Keratinocyte (primary cell): Measurements from ENCODE around the gene SSNA1. TPM values are rescaled to one million over a fixed set of nuclear protein-coding genes. Genes with fewer than 3 reads are reported as not detected.

Source experiments
- DNase-seq: peaks from one replicate; pipeline ENCODE4 v3.0.0-alpha.2; 2011; ENCODE audit warnings: low read depth, missing footprints, low spot score
- FAIRE-seq: peaks from 2 replicates; lab custom pipeline; 2011; peaks lifted over from hg19 to GRCh38; lab: Jason Lieb, UNC
- H2AFZ ChIP-seq: 2 replicates; pipeline ENCODE4 v1.6.0; 2012; ENCODE audit warnings: low read length, control low read depth, inconsistent platforms; ENCODE audit not compliant: control insufficient read depth
- H3K27ac ChIP-seq: 2 replicates; pipeline ENCODE4 v1.5.1; 2011; ENCODE audit warnings: low read length; ENCODE audit not compliant: control insufficient read depth, insufficient read depth
- H3K27me3 ChIP-seq: 3 replicates; pipeline ENCODE4 v1.6.0; 2011; ENCODE audit warnings: low read length; ENCODE audit not compliant: control insufficient read depth, insufficient read depth; ENCODE audit errors: extremely low read depth
- H3K36me3 ChIP-seq, 2 experiments: 2 replicates in 1 of 2; 3 replicates in 1 of 2; pipeline ENCODE4 v1.5.1; 2011; ENCODE audit warnings: low read length in 2 of 2, mild to moderate bottlenecking in 1 of 2; ENCODE audit not compliant: control insufficient read depth in 2 of 2, insufficient read depth in 2 of 2; ENCODE audit errors: extremely low read depth in 1 of 2
- H3K4me1 ChIP-seq: 3 replicates; pipeline ENCODE4 v1.5.1; 2011; ENCODE audit warnings: low read length; ENCODE audit not compliant: control insufficient read depth, insufficient read depth; ENCODE audit errors: extremely low read depth
- H3K4me2 ChIP-seq: 3 replicates; pipeline ENCODE4 v1.6.0; 2011; ENCODE audit warnings: low read depth, low read length; ENCODE audit not compliant: control insufficient read depth, insufficient read depth; ENCODE audit errors: extremely low read depth
- H3K4me3 ChIP-seq, 3 experiments: fragments of 200-600 bp in 1 of 3; sonication (generic) in 1 of 3; 2 replicates in 2 of 3; 3 replicates in 1 of 3; pipeline ENCODE4 v1.5.1; 2011 to 2016; ENCODE audit warnings: low read length in 3 of 3, mild to moderate bottlenecking in 3 of 3, control low read depth in 2 of 3, inconsistent platforms in 1 of 3, low read depth in 1 of 3, mixed read lengths in 1 of 3, mixed run types in 1 of 3, moderate library complexity in 1 of 3; ENCODE audit not compliant: control insufficient read depth in 2 of 3, insufficient read depth in 2 of 3; ENCODE audit errors: extremely low read depth in 1 of 3
- H3K79me2 ChIP-seq: 2 replicates; pipeline ENCODE4 v1.6.0; 2012; ENCODE audit warnings: low read length; ENCODE audit not compliant: control insufficient read depth, insufficient read depth
- H3K9ac ChIP-seq: 3 replicates; pipeline ENCODE4 v1.6.0; 2011; ENCODE audit warnings: low read length; ENCODE audit not compliant: control insufficient read depth, insufficient read depth; ENCODE audit errors: extremely low read depth
- H3K9me1 ChIP-seq: 3 replicates; pipeline ENCODE4 v1.6.0; 2011; ENCODE audit warnings: low read length; ENCODE audit not compliant: control insufficient read depth, insufficient read depth; ENCODE audit errors: extremely low read depth
- H3K9me3 ChIP-seq: 2 replicates; pipeline ENCODE4 v1.5.1; 2012; ENCODE audit warnings: low read depth, low read length; ENCODE audit not compliant: control insufficient read depth
- H4K20me1 ChIP-seq: 3 replicates; pipeline ENCODE4 v1.6.0; 2011; ENCODE audit warnings: low read length; ENCODE audit not compliant: control insufficient read depth, insufficient read depth; ENCODE audit errors: extremely low read depth
- EZH2 ChIP-seq: IDR thresholded peaks from one replicate; pipeline ENCODE4 v1.6.1; 2012; ENCODE audit warnings: inconsistent platforms, mild to moderate bottlenecking, low read length, moderate library complexity
- dilution Hi-C: fragments of 300-500 bp; cut with MboI; formaldehyde crosslinking; loops from one replicate; pipeline ENCODE4 v1.7.0; 2020; ENCODE audit warnings: low sequenced_read_pairs; ENCODE audit not compliant: extremely low pct_ligation_motif_present
- polyA plus RNA-seq, 5 experiments: library from polyadenylated mRNA; depleted of rRNA in 3 of 5; stranded (reverse) in 3 of 5; stranded (forward) in 1 of 5; unstranded in 1 of 5; fragments of >200 nt; gene quantifications; 1 replicate in 1 of 5; 2 replicates in 3 of 5; 3 replicates in 1 of 5; pipeline versions ENCODE4 v1.2.1 to v1.2.3, GENCODE V29; 2011 to 2012; ENCODE audit warnings: missing spikeins in 2 of 5, low read depth in 1 of 5, low replicate concordance in 1 of 5
- TF ChIP-seq, protein P1 (sequence below), 3 experiments: IDR thresholded peaks in 1 of 3; conservative IDR thresholded peaks in 1 of 3; optimal IDR thresholded peaks in 1 of 3; 2 replicates in 2 of 3; 3 replicates in 1 of 3; pipeline versions ENCODE3 to v1.5.1; 2011; ENCODE audit warnings: low read length in 3 of 3, mild to moderate bottlenecking in 3 of 3, moderate library complexity in 2 of 3, control low read depth in 1 of 3, inconsistent platforms in 1 of 3; ENCODE audit not compliant: insufficient read depth in 2 of 3; ENCODE audit errors: extremely low read depth in 1 of 3

The SSNA1 gene
- polyA plus RNA-seq, 1 donor (not counting 4 experiments of a cell fraction or from before 2014, with no cell fraction given) = 45.3 TPM

DNA sequence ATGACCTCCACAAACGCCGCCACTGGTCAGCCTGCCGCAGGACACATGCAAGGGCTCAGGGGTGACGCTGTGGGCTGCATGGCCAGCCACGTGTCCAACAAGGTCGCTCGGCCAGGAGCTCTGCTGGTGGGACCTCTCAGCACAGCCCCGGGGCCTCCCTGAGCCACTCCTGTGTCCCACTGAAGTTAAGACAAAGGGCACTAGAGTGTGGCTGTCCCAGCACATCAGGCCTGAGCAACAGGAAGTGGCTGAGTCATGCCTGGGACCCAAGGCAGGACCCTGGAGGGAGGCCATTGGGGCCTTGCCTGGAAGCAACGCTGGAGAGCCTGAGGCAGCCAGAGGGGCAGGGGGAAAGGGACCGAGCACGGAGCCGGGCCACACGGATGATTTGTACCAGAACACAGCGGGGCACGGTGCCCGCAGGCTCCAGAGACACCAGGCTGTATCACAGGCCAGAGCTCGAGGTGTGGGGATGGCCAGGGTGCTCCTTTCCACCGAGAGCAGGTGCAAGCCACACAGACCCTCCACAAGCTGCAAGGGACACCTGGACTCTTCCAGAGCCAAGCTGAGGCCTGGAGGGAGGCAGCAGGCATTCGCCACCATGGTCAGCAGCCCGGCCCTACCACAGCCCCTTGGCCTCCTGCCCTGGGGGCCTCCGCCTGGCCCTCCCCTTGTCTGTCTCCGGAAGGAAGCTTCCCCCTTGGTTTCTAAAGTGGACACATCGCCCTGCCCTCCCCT, 10.1 kb upstream of the SSNA1 start:
- no peaks in the 10 kb centered on the region for H3K9me1 ChIP-seq
- no peaks in the 10 kb centered on the region for H3K9me3 ChIP-seq
- no peak overlapping the region for H3K4me3 ChIP-seq
- H3K4me2 ChIP-seq = no peak overlapping the region
- H3K79me2 ChIP-seq = no peaks in the 10 kb centered on the region
- peaks cover 22% of the 10 kb centered on the region for H3K27me3 ChIP-seq
- FAIRE-seq (no peak), DNase-seq (no peak)
- TF ChIP-seq, protein P1, sequence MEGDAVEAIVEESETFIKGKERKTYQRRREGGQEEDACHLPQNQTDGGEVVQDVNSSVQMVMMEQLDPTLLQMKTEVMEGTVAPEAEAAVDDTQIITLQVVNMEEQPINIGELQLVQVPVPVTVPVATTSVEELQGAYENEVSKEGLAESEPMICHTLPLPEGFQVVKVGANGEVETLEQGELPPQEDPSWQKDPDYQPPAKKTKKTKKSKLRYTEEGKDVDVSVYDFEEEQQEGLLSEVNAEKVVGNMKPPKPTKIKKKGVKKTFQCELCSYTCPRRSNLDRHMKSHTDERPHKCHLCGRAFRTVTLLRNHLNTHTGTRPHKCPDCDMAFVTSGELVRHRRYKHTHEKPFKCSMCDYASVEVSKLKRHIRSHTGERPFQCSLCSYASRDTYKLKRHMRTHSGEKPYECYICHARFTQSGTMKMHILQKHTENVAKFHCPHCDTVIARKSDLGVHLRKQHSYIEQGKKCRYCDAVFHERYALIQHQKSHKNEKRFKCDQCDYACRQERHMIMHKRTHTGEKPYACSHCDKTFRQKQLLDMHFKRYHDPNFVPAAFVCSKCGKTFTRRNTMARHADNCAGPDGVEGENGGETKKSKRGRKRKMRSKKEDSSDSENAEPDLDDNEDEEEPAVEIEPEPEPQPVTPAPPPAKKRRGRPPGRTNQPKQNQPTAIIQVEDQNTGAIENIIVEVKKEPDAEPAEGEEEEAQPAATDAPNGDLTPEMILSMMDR (optimal IDR thresholded peaks at IDR 0.05 in 1 of 3, IDR thresholded peaks at IDR 0.05 in 1 of 3, conservative IDR thresholded peaks at IDR 0.05 in 1 of 3; ENCODE audit: extremely low read depth in 1 of 3, insufficient read depth in 2 of 3, low read length in 3 of 3) = no peak
- TF ChIP-seq EZH2 = no peak
- H3K27ac ChIP-seq = no peak overlapping the region
- H2AFZ ChIP-seq = no peak overlapping the region
- dilution Hi-C loops = no loop called here
- no peak overlapping the region for H3K9ac ChIP-seq
- H3K4me1 ChIP-seq = no peaks in the 10 kb centered on the region
- H4K20me1 ChIP-seq = peaks cover 9% of the 10 kb centered on the region
- H3K36me3 ChIP-seq = peaks cover 8 to 15% of the 10 kb centered on the region in 2 experiments

GRCh38 chr9:137178939-137179630, 9.4 kb upstream of the SSNA1 start:
- dilution Hi-C loops = no loop called here
- Histone ChIP-seq H3K79me2 (no peaks in the 10 kb centered on the region), H3K36me3 (peaks cover 12 to 17% of the 10 kb centered on the region in 2 experiments), H3K4me1 (no peaks in the 10 kb centered on the region), H2AFZ (no peak overlapping the region), H3K9me1 (no peaks in the 10 kb centered on the region), H3K4me3 (no peak overlapping the region), H3K27me3 (peaks cover 15% of the 10 kb centered on the region), H4K20me1 (peaks cover 9% of the 10 kb centered on the region), H3K9ac (no peak overlapping the region), H3K27ac (no peak overlapping the region), H3K4me2 (no peak overlapping the region), H3K9me3 (no peaks in the 10 kb centered on the region)
- FAIRE-seq (no peak), DNase-seq (no peak)
- TF ChIP-seq, protein P1 (optimal IDR thresholded peaks at IDR 0.05 in 1 of 3, IDR thresholded peaks at IDR 0.05 in 1 of 3, conservative IDR thresholded peaks at IDR 0.05 in 1 of 3; ENCODE audit: extremely low read depth in 1 of 3, insufficient read depth in 2 of 3, low read length in 3 of 3) = no peak
- no peak for TF ChIP-seq EZH2
